Sigmoid colon (tissue), 3 donors: ENCODE results near the gene ALDH18A1.

Experiments used
- CTCF ChIP-seq, 4 experiments: fragments of 450-650 bp in 3 of 4; fragments of 200-600 bp in 1 of 4; IDR thresholded peaks; one replicate each; pipeline ENCODE4 v1.5.1; 2016 to 2019; ENCODE audit warnings: antibody characterized with exemption in 4 of 4, mild to moderate bottlenecking in 3 of 4, moderate library complexity in 2 of 4
- POLR2A ChIP-seq, 2 donors: fragments of 450-650 bp; IDR thresholded peaks; one replicate each; pipeline ENCODE4 v1.6.1; 2016; ENCODE audit warnings: antibody characterized with exemption in 2 of 2, mild to moderate bottlenecking in 2 of 2, moderate library complexity in 2 of 2

DNA sequence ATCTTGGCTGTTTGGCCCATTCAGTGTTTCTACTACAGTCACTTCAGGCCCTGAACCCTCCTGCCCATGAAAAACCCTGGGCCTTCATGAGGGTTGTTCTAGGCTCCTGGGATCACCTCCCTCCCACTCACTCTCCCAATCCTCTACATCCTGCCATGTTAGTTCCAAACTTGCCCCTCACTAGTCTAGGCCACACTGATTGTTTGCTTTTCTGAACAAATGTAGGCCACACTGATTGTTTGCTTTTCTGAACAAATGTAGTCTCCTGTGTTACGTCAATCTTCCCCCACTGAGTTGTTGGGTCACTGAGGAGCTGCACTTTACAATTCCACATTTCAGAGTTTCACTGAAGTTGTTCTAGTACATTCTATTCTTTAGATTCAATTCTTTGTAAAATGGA, 5.3 kb upstream of the ALDH18A1 start:
- TF ChIP-seq POLR2A (IDR thresholded peaks at IDR 0.05) (no peak), CTCF (IDR thresholded peaks at IDR 0.05) (no peak)
